CD4-positive, alpha-beta T cell (primary cell): ENCODE measurements around the gene SMOC2. TPM values are rescaled to one million over a fixed set of nuclear protein-coding genes. Genes with fewer than 3 reads are reported as not detected.

ENCODE experiments used
- ATAC-seq: fragments of 200-7000 bp; cut with Tn5 transposase; one replicate; pipeline ENCODE4 v1.10.0; 2022; ENCODE audit warnings: mild to moderate bottlenecking; ENCODE audit not compliant: poor library complexity
- CTCF ChIA-PET: fragments of 350-600 bp; sonication (Branson Sonifier 250); formaldehyde crosslinking; loops from one replicate; lab custom pipeline; 2021; ENCODE audit warnings: antibody characterized with exemption, inconsistent platforms; lab: Charles Lee
- POLR2A ChIA-PET: fragments of 350-600 bp; sonication (Branson Sonifier 250); formaldehyde crosslinking; loops from one replicate; lab custom pipeline; 2021; ENCODE audit warnings: antibody characterized with exemption, inconsistent platforms; lab: Charles Lee
- DNase-seq, 14 experiments: peaks; one replicate each; pipeline ENCODE4 v3.0.0-alpha.2; 2013 to 2020; ENCODE audit warnings: mixed read lengths in 2 of 14
- H3K27ac ChIP-seq, 2 donors: one replicate each; pipeline versions ENCODE4 v1.5.1 to v1.7.0; 2013; ENCODE audit warnings: low read length in 2 of 2, low read depth in 1 of 2, mild to moderate bottlenecking in 1 of 2
- H3K27me3 ChIP-seq, 2 experiments: 1 replicate in 1 of 2; 2 replicates in 1 of 2; pipeline versions ENCODE4 v1.6.1 to v1.7.0; 2013; ENCODE audit warnings: low read length in 2 of 2, control low read depth in 1 of 2, mild to moderate bottlenecking in 1 of 2, moderate library complexity in 1 of 2; ENCODE audit not compliant: insufficient read depth in 2 of 2, control insufficient read depth in 1 of 2
- H3K36me3 ChIP-seq: one replicate; pipeline ENCODE4 v1.6.1; 2013; ENCODE audit warnings: low read length, control low read depth; ENCODE audit not compliant: insufficient read depth
- H3K4me1 ChIP-seq: one replicate; pipeline ENCODE4 v1.6.1; 2013; ENCODE audit warnings: low read length, control low read depth; ENCODE audit not compliant: insufficient read depth
- H3K4me3 ChIP-seq: one replicate; pipeline ENCODE4 v1.5.1; 2013; ENCODE audit warnings: mild to moderate bottlenecking, low read length, moderate library complexity
- H3K9me3 ChIP-seq, 2 experiments: 1 replicate in 1 of 2; 2 replicates in 1 of 2; pipeline versions ENCODE4 v1.6.1 to v1.7.0; 2013; ENCODE audit warnings: low read length in 2 of 2, mild to moderate bottlenecking in 2 of 2, control low read depth in 1 of 2, moderate library complexity in 1 of 2; ENCODE audit not compliant: control insufficient read depth in 1 of 2, insufficient read depth in 1 of 2
- H3K27ac Mint-ChIP-seq: one replicate; pipeline ENCODE4 v1.8.0; 2020; ENCODE audit warnings: mixed read lengths
- H3K27me3 Mint-ChIP-seq: one replicate; pipeline ENCODE4 v1.8.0; 2021; ENCODE audit warnings: mixed read lengths
- H3K36me3 Mint-ChIP-seq: one replicate; pipeline ENCODE4 v1.8.0; 2021; ENCODE audit warnings: low read depth, mixed read lengths
- H3K4me1 Mint-ChIP-seq: one replicate; pipeline ENCODE4 v1.8.0; 2021; ENCODE audit warnings: low read depth, mixed read lengths
- H3K4me3 Mint-ChIP-seq: one replicate; pipeline ENCODE4 v1.8.0; 2020; ENCODE audit warnings: mild to moderate bottlenecking, mixed read lengths
- H3K9me3 Mint-ChIP-seq: one replicate; pipeline ENCODE4 v1.8.0; 2020; ENCODE audit warnings: mixed read lengths
- intact Hi-C, 2 experiments: fragments of 100-400 bp; cut with DNase I in 1 of 2; cut with micrococcal nuclease in 1 of 2; formaldehyde crosslinking; loops; one replicate each; pipeline versions ENCODE4 v1.15.1 to v1.9.0; 2023 to 2025; cut with DNase I, micrococcal nuclease
- polyA plus RNA-seq, 2 donors: library from polyadenylated mRNA; unstranded; fragments of 120-200 nt; gene quantifications; one replicate each; pipeline ENCODE4 v1.2.1, GENCODE V29; 2013
- total RNA-seq, 174 experiments: library from RNA in 2 of 174; stranded (reverse) in 2 of 174; gene quantifications; one replicate each; pipeline ENCODE4 v1.2.3 and lab custom pipeline; 2021 to 2026
- TF ChIP-seq, protein P1 (sequence below): fragments of 200-600 bp; IDR thresholded peaks from one replicate; pipeline ENCODE4 v1.8.0; 2022; ENCODE audit warnings: antibody characterized with exemption, mild to moderate bottlenecking

SMOC2 gene, protein sequence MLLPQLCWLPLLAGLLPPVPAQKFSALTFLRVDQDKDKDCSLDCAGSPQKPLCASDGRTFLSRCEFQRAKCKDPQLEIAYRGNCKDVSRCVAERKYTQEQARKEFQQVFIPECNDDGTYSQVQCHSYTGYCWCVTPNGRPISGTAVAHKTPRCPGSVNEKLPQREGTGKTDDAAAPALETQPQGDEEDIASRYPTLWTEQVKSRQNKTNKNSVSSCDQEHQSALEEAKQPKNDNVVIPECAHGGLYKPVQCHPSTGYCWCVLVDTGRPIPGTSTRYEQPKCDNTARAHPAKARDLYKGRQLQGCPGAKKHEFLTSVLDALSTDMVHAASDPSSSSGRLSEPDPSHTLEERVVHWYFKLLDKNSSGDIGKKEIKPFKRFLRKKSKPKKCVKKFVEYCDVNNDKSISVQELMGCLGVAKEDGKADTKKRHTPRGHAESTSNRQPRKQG
- total RNA-seq (not detected), total RNA-seq (lab: John Stamatoyannopoulos, UW) (0 to 0.14 (median 0) reads per million in 172 experiments)
- not detected for polyA plus RNA-seq (2013, experiment 1 of 2)
- polyA plus RNA-seq (2013, experiment 2 of 2), result 2.6 TPM

DNA sequence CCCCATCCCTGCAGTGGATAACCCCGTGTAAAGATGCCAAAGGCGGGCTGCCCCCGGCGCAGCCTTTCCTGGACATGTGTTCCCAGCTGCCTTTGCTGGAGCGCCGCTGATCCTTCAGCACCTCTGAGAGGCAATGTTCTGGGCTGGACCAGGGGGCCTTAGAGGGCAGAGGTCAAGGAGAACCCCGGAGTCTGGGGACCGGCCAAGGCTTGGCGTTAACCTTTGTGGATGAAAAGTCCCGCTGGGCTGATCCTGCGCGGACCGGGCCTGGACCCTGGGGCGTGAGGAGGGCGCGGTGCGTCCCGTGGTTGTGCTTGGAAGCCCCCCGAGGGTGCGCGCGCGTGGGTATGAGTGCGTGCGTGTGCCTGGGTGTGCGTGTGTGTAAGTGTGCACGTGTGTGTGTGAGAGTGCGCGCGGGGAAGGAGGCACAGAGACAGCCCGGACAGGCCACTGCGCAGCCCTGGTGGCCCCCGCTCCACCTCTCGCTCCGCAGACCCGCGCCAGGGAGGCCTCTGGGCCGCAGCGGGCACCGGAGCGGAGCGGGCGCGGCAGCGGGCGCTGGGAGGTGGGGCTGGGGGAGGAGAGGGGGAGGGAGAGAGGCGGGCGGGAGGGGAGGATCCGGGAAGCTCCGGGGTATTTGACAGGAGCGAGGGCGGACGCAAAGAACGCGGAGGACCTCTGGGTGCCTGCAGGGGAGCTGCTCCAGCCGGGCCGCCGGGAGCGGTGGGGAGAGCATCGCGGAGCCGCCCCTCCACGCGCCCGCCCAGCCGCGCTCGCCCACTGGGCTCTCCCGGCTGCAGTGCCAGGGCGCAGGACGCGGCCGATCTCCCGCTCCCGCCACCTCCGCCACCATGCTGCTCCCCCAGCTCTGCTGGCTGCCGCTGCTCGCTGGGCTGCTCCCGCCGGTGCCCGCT lies at the start of gene SMOC2:
SMOC2 (plus strand) TSS at position 665 of the 914 bp plus-strand sequence; CDS start at position 852, 187 bp downstream.
- ChIA-PET CTCF (no interaction called here), POLR2A (no interaction called here)
- Histone ChIP-seq H3K4me3 (no peak within 1 kb of the TSS), H3K27me3 (peaks cover 19 to 55% of the 10 kb centered on the region in 2 experiments), H3K36me3 (no peaks in the 10 kb centered on the region), H3K9me3 (peaks cover 0 to 9% of the 10 kb centered on the region in 2 experiments), H3K27ac (no peak within 1 kb of the TSS), H3K4me1 (no peaks in the 10 kb centered on the region)
- intact Hi-C loops, result no loop called here
- no peak for DNase-seq
- Mint-ChIP-seq H3K36me3 (no peaks in the 10 kb centered on the region), H3K4me1 (no peaks in the 10 kb centered on the region), H3K27me3 (peaks cover 69% of the 10 kb centered on the region), H3K4me3 (no peak within 1 kb of the TSS), H3K9me3 (no peaks in the 10 kb centered on the region), H3K27ac (no peak within 1 kb of the TSS)
- TF ChIP-seq, protein P1, sequence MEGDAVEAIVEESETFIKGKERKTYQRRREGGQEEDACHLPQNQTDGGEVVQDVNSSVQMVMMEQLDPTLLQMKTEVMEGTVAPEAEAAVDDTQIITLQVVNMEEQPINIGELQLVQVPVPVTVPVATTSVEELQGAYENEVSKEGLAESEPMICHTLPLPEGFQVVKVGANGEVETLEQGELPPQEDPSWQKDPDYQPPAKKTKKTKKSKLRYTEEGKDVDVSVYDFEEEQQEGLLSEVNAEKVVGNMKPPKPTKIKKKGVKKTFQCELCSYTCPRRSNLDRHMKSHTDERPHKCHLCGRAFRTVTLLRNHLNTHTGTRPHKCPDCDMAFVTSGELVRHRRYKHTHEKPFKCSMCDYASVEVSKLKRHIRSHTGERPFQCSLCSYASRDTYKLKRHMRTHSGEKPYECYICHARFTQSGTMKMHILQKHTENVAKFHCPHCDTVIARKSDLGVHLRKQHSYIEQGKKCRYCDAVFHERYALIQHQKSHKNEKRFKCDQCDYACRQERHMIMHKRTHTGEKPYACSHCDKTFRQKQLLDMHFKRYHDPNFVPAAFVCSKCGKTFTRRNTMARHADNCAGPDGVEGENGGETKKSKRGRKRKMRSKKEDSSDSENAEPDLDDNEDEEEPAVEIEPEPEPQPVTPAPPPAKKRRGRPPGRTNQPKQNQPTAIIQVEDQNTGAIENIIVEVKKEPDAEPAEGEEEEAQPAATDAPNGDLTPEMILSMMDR, result no peak
- ATAC-seq, result no peak

- intact Hi-C loops, result no loop called here
- ATAC-seq, result no peak
- Histone ChIP-seq H3K27me3 (no peaks in the 10 kb centered on the region), H3K27ac (no peak overlapping the region), H3K36me3 (no peaks in the 10 kb centered on the region), H3K9me3 (peaks cover 0 to 21% of the 10 kb centered on the region in 2 experiments), H3K4me3 (no peak overlapping the region), H3K4me1 (no peaks in the 10 kb centered on the region)
- Mint-ChIP-seq H3K27ac (no peak overlapping the region), H3K9me3 (no peaks in the 10 kb centered on the region), H3K4me3 (no peak overlapping the region), H3K36me3 (no peaks in the 10 kb centered on the region), H3K27me3 (no peaks in the 10 kb centered on the region), H3K4me1 (no peaks in the 10 kb centered on the region)
- DNase-seq, result no peak
- ChIA-PET CTCF (no interaction called here), POLR2A (no interaction called here)
- TF ChIP-seq, protein P1, result no peak
Observed at GRCh38 chr6:168393126-168393870, 47.7 kb upstream of the SMOC2 start.

DNA sequence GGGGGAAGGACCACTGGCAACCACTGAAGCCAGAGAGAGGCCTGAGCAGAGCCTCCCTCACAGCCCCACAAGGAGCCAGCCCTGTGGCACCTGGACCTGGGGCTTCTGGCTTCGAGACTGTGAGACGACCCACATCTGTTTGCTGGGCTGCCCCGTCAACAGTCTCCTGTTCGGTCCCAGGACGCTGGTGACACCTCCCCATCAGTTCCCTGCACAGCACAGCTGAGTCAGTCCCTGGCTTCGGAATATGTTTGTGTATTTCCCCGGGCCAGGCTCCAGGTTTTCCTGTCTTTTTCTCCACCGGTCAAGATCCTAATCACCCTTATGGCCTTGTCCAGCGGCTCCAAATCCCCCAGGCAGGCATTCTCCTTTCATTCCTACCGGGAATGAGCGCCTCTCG lies 46.4 kb upstream of the SMOC2 start:
- H3K4me3 Mint-ChIP-seq, result no peak overlapping the region
- Histone ChIP-seq H3K27me3 (no peaks in the 10 kb centered on the region), H3K4me3 (no peak overlapping the region), H3K9me3 (peaks cover 0 to 21% of the 10 kb centered on the region in 2 experiments), H3K4me1 (no peaks in the 10 kb centered on the region), H3K36me3 (no peaks in the 10 kb centered on the region), H3K27ac (no peak overlapping the region)
- no peak for DNase-seq
- H3K9me3 Mint-ChIP-seq, result no peaks in the 10 kb centered on the region
- H3K36me3 Mint-ChIP-seq, result no peaks in the 10 kb centered on the region
- no peaks in the 10 kb centered on the region for H3K4me1 Mint-ChIP-seq
- intact Hi-C loops, result no loop called here
- TF ChIP-seq, protein P1, result no peak
- ChIA-PET POLR2A (no interaction called here), CTCF (no interaction called here)
- ATAC-seq, result no peak
- no peaks in the 10 kb centered on the region for H3K27me3 Mint-ChIP-seq
- no peak overlapping the region for H3K27ac Mint-ChIP-seq
